ENCODE results near the gene HPDL.
A peak's percentile ranks its signal among the peaks of the same experiment; 100 is the strongest.
"Not testable (repeated sequence)": the region's sequence is repeated elsewhere in the genome, so short reads cannot be mapped to it uniquely, and the experiment has no call there.

Gene HPDL

GRCh38 chr1:45326627-45327623 is at the start of gene HPDL:
Gene HPDL, plus strand, starts transcription at chr1:45326895. Its CDS starts 254 bp downstream, at chr1:45327149.
- no peak for DNase-seq (ENCODE audit: low read depth)

DNA sequence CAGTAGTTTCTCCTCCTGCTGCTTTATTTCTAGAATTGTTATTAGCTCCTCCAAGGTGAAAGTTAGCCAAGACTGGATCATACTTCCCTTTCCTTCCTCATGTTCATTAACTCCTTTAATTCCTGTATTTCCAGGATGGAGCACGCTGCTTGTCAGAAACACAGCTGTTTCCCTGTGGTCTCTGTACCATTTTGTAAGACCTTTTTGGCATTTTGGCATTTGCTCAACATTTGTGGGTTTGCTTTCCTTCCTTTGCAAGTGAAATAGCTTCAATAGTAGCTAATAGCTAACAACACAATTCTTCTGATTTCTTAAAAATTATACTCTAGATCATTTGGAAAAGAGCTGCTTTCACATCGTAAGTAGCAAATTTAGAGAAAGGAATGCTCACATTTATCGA is 44.3 kb upstream of the HPDL start:
- no peak for DNase-seq (ENCODE audit: low read depth)

GRCh38 chr1:45284858-45285257 is 41.8 kb upstream of the HPDL start:
- not testable (repeated sequence) for DNase-seq (ENCODE audit: low read depth)

DNA sequence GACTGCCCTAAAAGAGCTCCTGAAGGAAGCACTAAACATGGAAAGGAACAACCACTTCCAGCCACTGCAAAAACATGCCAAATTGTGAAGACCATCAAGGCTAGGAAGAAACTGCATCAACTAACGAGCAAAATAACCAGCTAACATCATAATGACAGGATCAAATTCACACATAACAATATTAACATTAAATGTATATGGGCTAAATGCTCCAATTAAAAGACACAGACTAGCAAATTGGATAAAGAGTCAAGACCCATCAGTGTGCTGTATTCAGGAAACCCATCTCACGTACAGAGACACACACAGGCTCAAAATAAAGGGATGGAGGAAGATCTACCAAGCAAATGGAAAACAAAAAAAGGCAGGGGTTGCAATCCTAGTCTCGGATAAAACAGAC is 40.2 kb upstream of the HPDL start:
- not testable (repeated sequence) for DNase-seq (ENCODE audit: low read depth)

DNA sequence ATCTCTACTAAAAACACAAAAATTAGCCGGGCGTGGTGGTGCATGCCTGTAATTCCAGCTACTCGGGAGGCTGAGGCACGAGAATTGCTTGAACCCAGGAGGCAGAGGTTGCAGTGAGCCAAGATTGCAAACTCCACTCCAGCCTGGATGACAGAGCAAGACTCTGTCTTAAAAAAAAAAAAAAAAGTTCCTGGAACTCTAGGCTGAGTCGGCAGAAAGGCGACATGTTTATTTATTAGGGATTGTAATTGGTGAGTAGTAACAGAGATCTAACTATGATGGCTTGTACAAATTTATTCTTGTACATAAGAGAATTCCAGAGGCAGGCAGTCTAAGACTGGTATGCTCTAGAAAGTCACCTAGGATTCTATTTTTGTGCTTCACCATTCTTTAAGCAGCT is 35.7 kb upstream of the HPDL start:
- DNase-seq (ENCODE audit: low read depth): not testable (repeated sequence)

DNA sequence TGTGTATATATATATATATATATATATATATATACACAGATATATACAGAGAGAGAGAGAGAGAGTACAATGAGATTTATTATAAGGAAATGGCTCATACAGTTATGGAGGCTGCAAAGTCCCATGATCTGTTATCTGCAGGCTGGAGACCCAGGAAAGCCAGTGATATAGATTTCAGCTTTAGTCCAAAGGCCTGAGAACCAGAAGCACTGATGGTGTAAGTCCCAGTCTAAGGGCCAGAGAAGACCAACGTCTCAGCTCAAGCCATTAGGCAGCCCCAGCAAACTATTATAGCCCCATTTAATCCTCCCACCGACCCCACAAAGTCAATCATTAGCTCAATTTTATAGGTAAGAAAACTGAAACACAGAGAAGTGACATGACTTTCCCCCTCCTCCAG is 35.0 kb upstream of the HPDL start:
- no peak for DNase-seq (ENCODE audit: low read depth)

- DNase-seq (ENCODE audit: low read depth): no peak
Observed at GRCh38 chr1:45297666-45298356, 28.9 kb upstream of the HPDL start.

DNA sequence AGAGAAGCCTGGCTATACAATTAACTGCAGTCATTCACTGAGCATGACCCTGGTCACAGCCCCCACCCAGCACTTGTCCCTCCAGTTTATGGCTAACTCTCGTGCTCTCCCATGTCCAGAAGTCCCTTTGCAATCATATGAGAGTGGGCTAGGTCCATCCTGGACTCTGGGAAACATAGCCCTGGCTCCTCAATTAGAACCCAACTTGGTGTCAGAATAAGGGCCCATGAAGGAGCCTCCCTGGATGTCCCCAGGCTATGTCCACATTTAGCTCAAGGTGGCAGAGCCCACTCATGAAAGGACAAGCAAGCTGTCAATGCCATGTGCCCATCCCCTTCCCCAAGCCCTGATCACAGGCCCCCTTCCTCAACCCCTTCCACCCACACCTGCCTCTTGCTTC is 27.4 kb upstream of the HPDL start:
- DNase-seq (ENCODE audit: low read depth): no peak

GRCh38 chr1:45299981-45300668 is 26.6 kb upstream of the HPDL start:
- peak; percentile 41 for DNase-seq (ENCODE audit: low read depth)

- DNase-seq (ENCODE audit: low read depth): no peak
Observed at GRCh38 chr1:45300669-45300997, 26.1 kb upstream of the HPDL start.

GRCh38 chr1:45302505-45303150 is 24.1 kb upstream of the HPDL start:
- DNase-seq (ENCODE audit: low read depth): no peak

DNA sequence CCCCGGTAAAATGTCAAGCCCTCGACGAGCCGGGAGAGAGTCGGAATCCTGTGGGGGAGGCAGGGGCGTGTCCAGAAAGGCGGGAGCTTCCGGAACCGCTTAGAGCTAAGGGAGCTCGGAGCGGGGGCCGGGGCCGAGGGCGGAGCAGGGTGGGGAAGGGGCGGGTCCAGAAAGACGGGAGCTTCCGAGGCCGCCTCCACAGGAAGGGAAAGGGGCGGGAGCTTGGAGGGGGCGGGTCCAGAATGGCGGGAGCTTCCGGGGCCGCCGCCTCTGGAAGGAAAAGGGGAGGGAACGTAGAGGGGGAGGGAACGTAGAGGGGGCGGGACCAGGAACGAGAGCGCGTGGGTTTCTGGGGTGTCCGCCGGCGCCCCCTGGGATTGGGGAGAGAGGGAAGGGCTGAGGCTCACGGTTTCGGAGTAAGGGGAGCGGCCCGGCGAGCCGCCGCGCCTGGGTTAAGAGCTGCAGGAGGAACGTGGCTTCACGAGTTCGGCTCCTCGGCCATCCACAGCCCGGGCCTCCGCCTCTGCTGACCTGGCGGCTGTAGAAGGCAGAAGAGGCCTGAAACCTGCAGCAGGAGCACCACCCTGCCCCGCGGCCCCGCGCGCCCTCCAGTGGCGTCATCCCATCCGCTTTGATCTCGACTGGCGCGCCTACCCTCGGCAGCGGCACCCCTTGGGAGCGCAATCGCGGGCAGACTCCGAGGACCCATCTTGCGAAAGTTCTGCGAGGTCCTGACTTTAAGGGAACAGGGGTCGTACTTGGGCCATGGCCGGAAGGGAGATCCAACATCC is 23.0 kb upstream of the HPDL start:
- peak; percentile 94 for DNase-seq (ENCODE audit: low read depth)

DNA sequence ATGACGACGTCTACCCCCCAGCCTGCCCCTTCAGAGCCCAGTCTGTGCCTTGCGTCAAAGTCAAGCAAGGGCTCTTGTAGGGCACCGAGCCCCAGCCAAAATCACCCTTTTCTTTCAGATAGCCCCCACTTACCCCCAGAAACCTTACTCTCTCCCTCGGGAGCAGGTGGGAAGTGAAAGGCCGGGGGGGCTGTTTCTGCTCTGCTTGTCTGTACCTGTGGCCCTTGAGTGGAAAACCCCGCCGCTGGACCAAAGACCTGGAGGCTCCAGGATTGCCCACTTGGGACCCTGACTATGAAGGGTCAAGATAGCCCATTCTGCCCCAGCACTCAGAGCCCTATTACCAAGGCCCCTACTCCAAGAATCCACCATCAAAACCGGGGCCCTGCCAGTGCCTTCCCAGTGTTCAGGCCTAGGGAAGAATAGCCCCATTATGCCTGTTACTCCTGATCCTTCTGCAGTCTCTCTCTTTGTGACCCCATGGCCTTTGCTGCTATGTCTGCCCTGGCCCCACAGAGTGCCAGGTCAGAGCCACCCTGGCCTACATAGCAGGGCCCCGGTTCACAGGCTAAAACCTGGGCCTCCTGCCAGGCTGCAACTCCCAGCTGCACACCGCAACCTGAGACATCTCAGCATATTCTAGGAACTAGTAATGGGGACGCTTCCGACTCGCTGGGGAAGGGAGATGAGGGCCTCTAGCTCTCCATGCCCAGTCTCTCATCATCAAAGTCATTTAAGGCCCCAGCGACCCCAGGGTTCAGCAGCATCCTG is 22.2 kb upstream of the HPDL start:
- DNase-seq (ENCODE audit: low read depth): no peak

DNA sequence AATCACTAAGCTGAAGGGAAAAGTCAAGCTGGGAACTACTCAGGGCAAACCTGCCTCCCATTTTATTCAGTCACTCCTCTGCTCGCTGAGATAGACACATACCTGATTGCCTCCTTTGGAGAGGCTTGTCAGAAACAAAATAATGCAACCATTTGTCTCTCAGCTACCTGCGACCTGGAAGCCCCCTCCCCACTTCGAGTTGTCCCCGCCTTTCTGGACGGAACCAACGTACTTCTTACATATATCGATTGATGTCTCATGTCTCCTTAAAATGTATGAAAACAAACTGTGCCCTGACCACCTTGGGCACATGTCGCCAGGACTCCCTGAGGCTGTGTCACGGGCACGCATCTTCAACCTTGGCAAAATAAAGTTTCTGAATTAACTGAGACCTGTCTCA is 21.5 kb upstream of the HPDL start:
- DNase-seq (ENCODE audit: low read depth): no peak

DNA sequence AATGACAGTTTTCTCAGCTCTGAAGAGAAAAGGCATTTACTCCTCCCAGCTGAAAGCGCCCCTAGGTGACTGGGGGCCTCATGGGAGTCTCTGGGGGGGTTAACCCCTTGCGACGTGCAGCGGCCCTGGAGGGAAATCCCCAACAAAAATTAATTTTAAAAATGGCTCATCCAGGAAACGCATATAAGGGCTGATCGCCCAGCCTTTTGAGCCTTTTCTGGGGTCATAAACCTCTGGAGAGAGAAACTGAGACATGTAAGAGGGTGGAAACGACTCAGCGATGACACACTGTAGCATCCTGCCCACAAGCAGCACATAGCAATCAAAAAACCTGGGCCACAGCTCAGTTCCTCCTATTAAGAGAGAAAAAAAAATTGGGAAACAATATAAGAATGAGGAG is 20.4 kb upstream of the HPDL start:
- DNase-seq (ENCODE audit: low read depth): no peak

GRCh38 chr1:45306905-45307304 is 19.8 kb upstream of the HPDL start:
- DNase-seq (ENCODE audit: low read depth): no peak

GRCh38 chr1:45314266-45314665 is 12.4 kb upstream of the HPDL start:
- DNase-seq (ENCODE audit: low read depth): no peak

- no peak for DNase-seq (ENCODE audit: low read depth)
Observed at GRCh38 chr1:45317166-45317565, 9.5 kb upstream of the HPDL start.

DNA sequence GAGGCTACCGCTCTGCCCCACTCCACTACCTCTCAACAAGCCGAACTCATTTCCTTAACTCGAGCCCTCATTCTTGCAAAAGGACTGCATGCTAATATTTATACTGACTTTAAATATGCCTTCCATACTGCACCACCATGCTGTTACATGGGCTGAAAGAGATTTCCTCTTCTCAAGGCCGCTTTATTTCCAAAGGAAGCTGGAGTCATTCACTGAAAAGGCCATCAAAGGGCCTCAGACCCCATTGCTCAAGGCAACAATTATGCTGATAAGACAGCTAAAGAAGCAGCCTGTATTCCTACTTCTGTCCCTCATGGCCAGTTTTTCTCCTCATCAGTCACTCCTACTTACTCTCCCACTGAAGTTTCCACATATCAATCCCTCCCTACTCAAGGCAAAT is 6.9 kb upstream of the HPDL start:
- no peak for DNase-seq (ENCODE audit: low read depth)

DNA sequence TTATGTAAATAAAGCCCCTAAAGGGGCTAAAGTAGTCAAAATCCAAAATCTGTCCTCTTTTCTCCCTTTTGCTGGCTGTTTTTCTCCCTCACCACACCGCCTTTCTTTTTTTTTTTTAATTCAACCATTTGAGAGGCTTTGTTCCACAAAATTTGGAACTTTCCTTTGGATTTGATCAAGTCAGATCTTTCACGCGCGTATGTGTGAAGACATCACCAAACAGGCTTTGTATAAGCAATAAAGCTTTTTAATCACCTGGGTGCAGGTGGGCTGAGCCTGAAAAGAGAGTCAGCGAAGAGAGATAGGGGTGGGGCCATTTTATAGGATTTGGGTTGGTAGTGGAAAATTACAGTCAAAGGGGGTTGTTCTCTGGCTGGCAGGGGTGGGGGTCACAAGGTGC is 5.3 kb upstream of the HPDL start:
- no peak for DNase-seq (ENCODE audit: low read depth)
